ENCODE data around the gene CBY2.

DNA sequence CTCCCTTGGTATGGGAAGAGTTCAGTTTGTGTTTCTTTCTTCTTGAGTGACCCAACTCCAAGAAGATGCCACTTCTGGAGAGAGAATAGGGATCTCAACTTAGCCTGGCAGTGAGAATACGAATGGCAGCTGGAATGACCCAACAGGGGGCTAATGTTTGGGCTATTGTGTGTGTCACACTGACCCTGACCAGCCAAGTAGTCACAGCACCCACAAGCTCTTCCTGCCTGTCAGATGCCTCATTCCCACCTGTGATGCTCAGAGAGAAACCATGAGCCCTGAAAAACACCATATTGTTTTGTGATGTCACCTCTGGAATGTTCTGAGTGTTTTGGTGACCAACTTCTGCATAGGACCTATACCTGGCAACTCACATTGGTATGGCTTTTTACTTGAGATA is at the start of gene CBY2:
- no peak for TF ChIP-seq RAD21 (IDR thresholded peaks at IDR 0.05; ENCODE audit: insufficient read depth, low read depth, low read length)
- TF ChIP-seq, protein P1, sequence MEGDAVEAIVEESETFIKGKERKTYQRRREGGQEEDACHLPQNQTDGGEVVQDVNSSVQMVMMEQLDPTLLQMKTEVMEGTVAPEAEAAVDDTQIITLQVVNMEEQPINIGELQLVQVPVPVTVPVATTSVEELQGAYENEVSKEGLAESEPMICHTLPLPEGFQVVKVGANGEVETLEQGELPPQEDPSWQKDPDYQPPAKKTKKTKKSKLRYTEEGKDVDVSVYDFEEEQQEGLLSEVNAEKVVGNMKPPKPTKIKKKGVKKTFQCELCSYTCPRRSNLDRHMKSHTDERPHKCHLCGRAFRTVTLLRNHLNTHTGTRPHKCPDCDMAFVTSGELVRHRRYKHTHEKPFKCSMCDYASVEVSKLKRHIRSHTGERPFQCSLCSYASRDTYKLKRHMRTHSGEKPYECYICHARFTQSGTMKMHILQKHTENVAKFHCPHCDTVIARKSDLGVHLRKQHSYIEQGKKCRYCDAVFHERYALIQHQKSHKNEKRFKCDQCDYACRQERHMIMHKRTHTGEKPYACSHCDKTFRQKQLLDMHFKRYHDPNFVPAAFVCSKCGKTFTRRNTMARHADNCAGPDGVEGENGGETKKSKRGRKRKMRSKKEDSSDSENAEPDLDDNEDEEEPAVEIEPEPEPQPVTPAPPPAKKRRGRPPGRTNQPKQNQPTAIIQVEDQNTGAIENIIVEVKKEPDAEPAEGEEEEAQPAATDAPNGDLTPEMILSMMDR (IDR thresholded peaks at IDR 0.05 in 2 of 3, conservative IDR thresholded peaks at IDR 0.05 in 1 of 3; ENCODE audit: control insufficient read depth in 2 of 3, extremely low read depth in 1 of 3, insufficient read depth in 1 of 3, low read depth in 3 of 3, low read length in 3 of 3): no peak
- TF ChIP-seq, protein P2, sequence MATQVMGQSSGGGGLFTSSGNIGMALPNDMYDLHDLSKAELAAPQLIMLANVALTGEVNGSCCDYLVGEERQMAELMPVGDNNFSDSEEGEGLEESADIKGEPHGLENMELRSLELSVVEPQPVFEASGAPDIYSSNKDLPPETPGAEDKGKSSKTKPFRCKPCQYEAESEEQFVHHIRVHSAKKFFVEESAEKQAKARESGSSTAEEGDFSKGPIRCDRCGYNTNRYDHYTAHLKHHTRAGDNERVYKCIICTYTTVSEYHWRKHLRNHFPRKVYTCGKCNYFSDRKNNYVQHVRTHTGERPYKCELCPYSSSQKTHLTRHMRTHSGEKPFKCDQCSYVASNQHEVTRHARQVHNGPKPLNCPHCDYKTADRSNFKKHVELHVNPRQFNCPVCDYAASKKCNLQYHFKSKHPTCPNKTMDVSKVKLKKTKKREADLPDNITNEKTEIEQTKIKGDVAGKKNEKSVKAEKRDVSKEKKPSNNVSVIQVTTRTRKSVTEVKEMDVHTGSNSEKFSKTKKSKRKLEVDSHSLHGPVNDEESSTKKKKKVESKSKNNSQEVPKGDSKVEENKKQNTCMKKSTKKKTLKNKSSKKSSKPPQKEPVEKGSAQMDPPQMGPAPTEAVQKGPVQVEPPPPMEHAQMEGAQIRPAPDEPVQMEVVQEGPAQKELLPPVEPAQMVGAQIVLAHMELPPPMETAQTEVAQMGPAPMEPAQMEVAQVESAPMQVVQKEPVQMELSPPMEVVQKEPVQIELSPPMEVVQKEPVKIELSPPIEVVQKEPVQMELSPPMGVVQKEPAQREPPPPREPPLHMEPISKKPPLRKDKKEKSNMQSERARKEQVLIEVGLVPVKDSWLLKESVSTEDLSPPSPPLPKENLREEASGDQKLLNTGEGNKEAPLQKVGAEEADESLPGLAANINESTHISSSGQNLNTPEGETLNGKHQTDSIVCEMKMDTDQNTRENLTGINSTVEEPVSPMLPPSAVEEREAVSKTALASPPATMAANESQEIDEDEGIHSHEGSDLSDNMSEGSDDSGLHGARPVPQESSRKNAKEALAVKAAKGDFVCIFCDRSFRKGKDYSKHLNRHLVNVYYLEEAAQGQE (IDR thresholded peaks at IDR 0.05; ENCODE audit: low read depth, low read length): no peak
- TF ChIP-seq EZH2 (IDR thresholded peaks at IDR 0.05; ENCODE audit: borderline replicate concordance, control insufficient read depth, low read depth, low read length): no peak
- TF ChIP-seq, protein P3, sequence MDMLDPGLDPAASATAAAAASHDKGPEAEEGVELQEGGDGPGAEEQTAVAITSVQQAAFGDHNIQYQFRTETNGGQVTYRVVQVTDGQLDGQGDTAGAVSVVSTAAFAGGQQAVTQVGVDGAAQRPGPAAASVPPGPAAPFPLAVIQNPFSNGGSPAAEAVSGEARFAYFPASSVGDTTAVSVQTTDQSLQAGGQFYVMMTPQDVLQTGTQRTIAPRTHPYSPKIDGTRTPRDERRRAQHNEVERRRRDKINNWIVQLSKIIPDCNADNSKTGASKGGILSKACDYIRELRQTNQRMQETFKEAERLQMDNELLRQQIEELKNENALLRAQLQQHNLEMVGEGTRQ (IDR thresholded peaks at IDR 0.05; ENCODE audit: borderline replicate concordance, low read depth, low read length): no peak
- TF ChIP-seq POLR2A (IDR thresholded peaks at IDR 0.05; ENCODE audit: low read depth, low read length): peak; percentile 67
- no peak for TF ChIP-seq YY1 (IDR thresholded peaks at IDR 0.05; ENCODE audit: low read depth, low read length)
- TF ChIP-seq, protein P4, sequence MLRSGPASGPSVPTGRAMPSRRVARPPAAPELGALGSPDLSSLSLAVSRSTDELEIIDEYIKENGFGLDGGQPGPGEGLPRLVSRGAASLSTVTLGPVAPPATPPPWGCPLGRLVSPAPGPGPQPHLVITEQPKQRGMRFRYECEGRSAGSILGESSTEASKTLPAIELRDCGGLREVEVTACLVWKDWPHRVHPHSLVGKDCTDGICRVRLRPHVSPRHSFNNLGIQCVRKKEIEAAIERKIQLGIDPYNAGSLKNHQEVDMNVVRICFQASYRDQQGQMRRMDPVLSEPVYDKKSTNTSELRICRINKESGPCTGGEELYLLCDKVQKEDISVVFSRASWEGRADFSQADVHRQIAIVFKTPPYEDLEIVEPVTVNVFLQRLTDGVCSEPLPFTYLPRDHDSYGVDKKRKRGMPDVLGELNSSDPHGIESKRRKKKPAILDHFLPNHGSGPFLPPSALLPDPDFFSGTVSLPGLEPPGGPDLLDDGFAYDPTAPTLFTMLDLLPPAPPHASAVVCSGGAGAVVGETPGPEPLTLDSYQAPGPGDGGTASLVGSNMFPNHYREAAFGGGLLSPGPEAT (IDR thresholded peaks at IDR 0.05; ENCODE audit: low read depth): no peak
- TF ChIP-seq JUNB (IDR thresholded peaks at IDR 0.05): no peak
- no peak for TF ChIP-seq ASH2L (IDR thresholded peaks at IDR 0.05; ENCODE audit: borderline replicate concordance, low read depth)
- TF ChIP-seq, protein P5, sequence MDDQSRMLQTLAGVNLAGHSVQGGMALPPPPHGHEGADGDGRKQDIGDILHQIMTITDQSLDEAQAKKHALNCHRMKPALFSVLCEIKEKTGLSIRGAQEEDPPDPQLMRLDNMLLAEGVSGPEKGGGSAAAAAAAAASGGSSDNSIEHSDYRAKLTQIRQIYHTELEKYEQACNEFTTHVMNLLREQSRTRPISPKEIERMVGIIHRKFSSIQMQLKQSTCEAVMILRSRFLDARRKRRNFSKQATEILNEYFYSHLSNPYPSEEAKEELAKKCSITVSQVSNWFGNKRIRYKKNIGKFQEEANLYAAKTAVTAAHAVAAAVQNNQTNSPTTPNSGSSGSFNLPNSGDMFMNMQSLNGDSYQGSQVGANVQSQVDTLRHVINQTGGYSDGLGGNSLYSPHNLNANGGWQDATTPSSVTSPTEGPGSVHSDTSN (IDR thresholded peaks at IDR 0.05; ENCODE audit: insufficient replicate concordance, low read depth, low read length): no peak

Measured in GM12878 (cell line).